ENCODE measurements around the gene KPNA1. TPM values are rescaled to one million over a fixed set of nuclear protein-coding genes. Genes with fewer than 3 reads are reported as not detected.
A peak's percentile ranks its signal among the peaks of the same experiment; 100 is the strongest.

Gene KPNA1
- total and polyA plus RNA-seq, 2 experiments from 2014 or later: 19.8 to 30.1 TPM

- Mint-ChIP-seq H3K4me3 (peak overlapping the region; percentile 99), H3K27me3 (ENCODE audit: insufficient read depth, low read depth, poor library complexity) (peaks cover 7% of the 10 kb centered on the region), H3K27ac (peak overlapping the region; percentile 99), H3K4me1 (peaks cover 9% of the 10 kb centered on the region), H3K36me3 (ENCODE audit: low read depth) (peaks cover 7% of the 10 kb centered on the region), H3K9me3 (peaks cover 3% of the 10 kb centered on the region; the same call in 1 of the 3 replicates)
- H3K4me2 ChIP-seq: peak overlapping the region; percentile 99
- peaks cover 3% of the 10 kb centered on the region; the same call in 1 of the 2 replicates for H3F3A ChIP-seq (replicated peaks; ENCODE audit: low read depth)
- TF ChIP-seq POLR2AphosphoS5 (IDR thresholded peaks at IDR 0.05; ENCODE audit: low read depth) (no peak), ZNF331 (CRISPR knock-in tag; IDR thresholded peaks at IDR 0.05; ENCODE audit: low read depth) (no peak), EZH2 (IDR thresholded peaks at IDR 0.05; ENCODE audit: low read depth, unreplicated experiment) (no peak), JUNB (IDR thresholded peaks at IDR 0.05; ENCODE audit: unreplicated experiment) (no peak), EZH2phosphoT487 (IDR thresholded peaks at IDR 0.05; ENCODE audit: unreplicated experiment) (no peak), ETS1 (IDR thresholded peaks at IDR 0.05) (no peak), CREB1 (CRISPR knock-in tag; IDR thresholded peaks at IDR 0.05; ENCODE audit: low read depth) (no peak), CTCF (conservative IDR thresholded peaks at IDR 0.05; ENCODE audit: low read depth in 2 of 2) (no peak), STAT1 (IDR thresholded peaks at IDR 0.05; ENCODE audit: unreplicated experiment) (no peak), REST (IDR thresholded peaks at IDR 0.05; ENCODE audit: unreplicated experiment) (no peak), NANOG (IDR thresholded peaks at IDR 0.05; ENCODE audit: borderline replicate concordance) (no peak), ZNF462 (CRISPR knock-in tag; IDR thresholded peaks at IDR 0.05) (no peak), ZNF114 (CRISPR knock-in tag; IDR thresholded peaks at IDR 0.05) (no peak)
- H3K36me3 ChIP-seq (ENCODE audit: insufficient read depth): no peaks in the 10 kb centered on the region
- 0 out of 2 replicates have a peak, but pooled peaks cover 1% of the 10 kb centered on the region for H4K20me1 ChIP-seq (replicated peaks; ENCODE audit: insufficient read depth)
- DNase-seq (ENCODE audit: low spot score) (no peak), ATAC-seq (no peak)
- no peaks in the 10 kb centered on the region for H3K9me2 ChIP-seq (ENCODE audit: insufficient read depth)
- H2AFZ ChIP-seq: no peak overlapping the region
- H3K4me3 ChIP-seq: peak overlapping the region; percentile 78
- no peaks in the 10 kb centered on the region for H3K27me3 ChIP-seq (ENCODE audit: insufficient read depth)
- H3K4me1 ChIP-seq (ENCODE audit: insufficient read depth): peaks cover 4% of the 10 kb centered on the region; the same call in 1 of the 2 replicates
- peaks cover 15% of the 10 kb centered on the region for H3K79me2 ChIP-seq (replicated peaks; ENCODE audit: insufficient read depth)
- H3K27ac ChIP-seq (ENCODE audit: low read depth): peak overlapping the region; percentile 79
These were observed 97.8 kb downstream of the KPNA1 start for GRCh38 chr3:122416966-122417365.

Measured in GM23338 (cell line).